ENCODE results near the gene LINGO3.
"Not testable (repeated sequence)": the region's sequence is repeated elsewhere in the genome, so short reads cannot be mapped to it uniquely, and the experiment has no call there.

The LINGO3 gene, protein sequence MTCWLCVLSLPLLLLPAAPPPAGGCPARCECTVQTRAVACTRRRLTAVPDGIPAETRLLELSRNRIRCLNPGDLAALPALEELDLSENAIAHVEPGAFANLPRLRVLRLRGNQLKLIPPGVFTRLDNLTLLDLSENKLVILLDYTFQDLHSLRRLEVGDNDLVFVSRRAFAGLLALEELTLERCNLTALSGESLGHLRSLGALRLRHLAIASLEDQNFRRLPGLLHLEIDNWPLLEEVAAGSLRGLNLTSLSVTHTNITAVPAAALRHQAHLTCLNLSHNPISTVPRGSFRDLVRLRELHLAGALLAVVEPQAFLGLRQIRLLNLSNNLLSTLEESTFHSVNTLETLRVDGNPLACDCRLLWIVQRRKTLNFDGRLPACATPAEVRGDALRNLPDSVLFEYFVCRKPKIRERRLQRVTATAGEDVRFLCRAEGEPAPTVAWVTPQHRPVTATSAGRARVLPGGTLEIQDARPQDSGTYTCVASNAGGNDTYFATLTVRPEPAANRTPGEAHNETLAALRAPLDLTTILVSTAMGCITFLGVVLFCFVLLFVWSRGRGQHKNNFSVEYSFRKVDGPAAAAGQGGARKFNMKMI

DNA sequence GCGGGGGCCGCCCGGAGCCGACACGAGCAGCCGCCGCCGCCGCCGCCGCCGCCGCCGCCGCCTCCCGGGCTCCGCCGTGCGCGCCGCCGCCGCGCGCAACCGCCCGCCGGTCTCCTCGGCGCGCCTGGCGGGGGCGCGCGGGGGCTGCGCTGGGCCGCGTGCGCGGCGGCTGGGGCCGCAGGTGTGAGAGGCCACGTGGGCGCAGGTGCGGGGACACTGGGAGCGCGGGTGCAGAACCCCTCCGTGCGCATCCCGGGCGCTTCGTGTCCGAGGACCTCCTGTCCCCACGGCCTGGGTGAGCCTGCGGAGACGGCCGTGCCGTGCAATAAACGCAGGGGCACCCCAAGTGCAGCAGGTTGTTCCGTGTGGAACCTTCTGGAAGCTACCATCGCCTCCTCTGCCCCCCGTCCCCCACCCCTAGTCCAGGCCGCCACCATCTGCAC, at the start of gene LINGO3:
LINGO3 (minus strand) TSS at position 41 of the 443 bp plus-strand sequence. CDS start 16,378 bp downstream, outside the sequence.
- no peak for DNase-seq

DNA sequence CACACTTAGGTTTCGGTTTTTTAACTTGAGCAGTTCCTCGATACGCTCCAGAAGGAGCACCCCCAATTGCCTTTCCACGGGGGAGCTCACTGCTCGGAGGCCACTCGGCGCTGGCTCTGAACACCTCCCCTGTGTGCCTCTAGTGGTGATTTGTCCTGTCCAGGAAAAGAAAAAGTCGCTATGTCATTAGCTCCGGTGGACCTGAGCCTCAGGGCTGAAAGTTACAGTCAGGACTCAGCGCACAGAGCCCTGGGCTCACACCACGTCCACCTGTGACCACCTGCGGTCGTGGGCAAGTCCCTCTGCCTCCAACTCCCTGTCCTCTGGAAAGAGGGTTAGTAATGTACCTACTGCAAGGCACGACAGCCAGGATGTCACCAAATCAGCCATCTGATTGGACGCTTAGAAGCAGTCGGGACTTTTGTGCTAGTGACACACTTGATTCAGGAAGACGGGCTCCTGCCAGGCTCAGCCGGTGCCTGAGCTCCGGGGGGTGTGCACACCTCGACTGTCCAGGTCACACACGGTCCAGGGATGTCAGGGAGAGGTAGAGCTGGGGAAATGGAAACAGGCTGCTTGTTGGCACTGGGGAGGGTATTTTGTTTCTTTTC, 48.2 kb upstream of the LINGO3 start:
- DNase-seq, result no peak

DNA sequence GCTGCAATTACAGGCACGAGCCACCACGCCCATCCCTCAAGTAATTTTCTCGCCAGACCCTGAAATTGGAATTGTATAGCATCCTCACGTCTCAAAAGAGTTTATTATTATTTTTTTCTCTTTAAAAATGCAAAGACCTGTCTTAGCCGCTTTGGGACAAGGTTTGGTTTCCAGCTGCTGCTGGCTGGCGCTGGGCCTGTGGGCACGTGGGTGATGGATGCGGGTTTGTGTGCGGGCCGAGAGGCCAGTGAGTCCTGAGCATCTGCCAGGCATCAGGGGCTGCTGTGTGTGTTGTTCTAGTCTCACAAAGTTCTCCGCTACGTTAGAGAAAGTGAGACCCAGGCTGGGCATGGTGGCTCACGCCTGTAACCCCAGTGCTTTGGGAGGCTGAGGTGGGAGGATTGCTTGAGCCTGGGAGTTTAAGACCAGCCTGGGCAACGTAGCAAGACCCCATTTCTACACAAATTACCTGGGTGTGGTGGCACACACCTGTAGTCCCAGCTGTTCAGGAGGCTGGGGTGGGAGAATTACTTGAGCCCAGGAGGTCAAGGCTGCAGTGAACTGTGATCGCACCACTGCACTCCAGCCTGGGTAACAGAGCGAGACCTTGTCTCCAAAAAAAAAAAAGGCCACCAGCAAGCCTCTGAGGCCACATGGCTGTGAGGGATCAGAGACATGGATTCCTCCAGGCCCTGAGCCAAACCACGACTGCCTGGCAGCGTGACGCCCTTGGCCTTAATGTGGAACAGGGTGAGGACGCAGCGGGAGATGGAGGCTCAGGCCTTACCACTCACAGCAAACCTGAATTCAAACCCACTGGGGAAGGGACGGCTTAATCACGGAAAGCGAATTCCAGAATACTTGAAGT, 47.4 kb upstream of the LINGO3 start:
- DNase-seq, result no peak

DNA sequence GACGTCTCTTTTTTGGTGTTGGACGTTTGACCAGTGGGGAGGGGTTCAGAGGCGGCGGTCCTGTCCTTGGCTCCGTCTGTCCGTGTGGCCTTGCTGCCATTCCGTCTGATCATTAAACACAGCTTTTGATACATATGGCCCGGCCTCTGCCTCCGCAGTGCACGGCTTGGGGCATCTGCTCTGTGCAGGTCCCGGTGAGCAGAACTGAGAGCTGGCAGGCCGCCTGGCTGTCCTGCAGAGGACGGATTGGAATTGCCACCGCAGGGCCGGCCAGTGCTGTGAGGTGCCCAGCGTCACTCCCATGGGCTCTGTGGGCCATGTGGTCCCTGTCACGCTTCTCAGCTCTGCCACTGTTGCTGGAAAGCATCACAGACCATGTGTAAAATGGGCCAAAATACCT, 46.7 kb upstream of the LINGO3 start:
- no peak for DNase-seq

DNA sequence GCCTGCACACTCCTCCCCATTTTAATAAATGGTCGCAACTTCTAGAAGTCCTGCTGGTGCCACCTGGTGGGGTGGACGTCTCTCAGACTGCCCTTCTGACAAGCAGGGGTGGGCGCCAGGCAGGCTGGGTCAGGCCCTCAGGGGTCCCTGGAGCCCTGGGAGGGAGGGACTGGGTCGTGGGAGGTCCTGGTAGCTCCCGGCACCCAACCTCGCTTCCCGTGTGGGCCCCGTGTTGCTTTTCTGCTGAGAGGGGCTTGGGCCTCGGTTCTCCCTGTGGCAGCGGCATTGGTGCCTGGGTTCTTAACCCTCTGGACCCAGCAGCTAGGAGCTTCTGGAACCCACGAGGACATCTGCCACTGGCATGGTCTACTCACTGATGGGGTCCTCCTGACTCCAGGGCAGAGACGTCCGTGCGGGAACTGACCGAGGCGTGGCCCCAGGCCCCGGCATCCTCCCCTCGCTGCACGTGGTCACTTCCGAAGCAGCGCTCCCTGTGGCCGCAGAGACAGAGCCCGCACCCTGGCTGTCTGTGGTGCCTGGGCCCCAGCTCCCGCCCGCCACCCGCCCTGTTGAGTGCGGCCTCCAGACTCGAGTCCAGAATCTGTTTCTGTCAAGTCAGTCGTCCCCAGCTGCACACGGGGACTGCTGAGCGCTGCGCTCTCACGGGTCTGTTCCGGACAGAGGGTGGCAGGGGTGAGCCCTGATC, 46.1 kb upstream of the LINGO3 start:
- DNase-seq, result no peak

DNA sequence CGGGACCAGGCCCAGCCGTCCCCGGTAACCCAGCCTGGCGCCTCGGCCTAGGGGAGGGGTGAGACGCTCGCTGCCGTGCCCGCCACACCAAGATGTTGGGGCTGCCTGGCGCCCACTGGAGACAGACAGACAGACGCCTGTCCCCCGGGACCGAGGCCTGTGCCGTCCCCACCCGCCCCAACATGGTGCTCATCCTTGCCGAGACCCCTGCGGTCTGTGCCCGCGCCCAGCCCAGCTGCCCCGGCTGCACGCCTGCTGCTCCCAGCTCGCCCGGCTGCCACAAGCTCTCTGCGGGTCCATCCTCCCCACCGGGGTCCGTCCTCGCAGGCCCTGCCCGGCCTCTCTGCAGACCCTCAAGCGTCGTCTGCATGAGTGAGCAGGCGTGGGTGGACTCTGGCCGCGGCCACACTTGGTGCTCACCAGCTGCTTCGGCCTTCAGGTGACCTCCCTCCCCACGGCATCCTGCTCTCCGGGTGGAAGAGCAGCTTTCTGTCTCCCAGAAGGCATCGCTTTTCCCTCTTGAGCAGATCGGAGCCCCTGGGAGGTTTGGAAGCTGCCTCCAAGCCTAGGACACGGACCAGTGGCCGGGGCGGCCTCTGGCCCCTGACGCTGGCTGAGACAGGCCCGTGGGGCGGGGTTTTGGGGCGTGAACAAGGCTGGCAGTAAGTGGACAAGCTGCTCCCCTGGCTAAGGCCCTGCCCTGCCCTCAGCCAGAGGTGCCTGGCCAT, 45.4 kb upstream of the LINGO3 start:
- no peak for DNase-seq

DNA sequence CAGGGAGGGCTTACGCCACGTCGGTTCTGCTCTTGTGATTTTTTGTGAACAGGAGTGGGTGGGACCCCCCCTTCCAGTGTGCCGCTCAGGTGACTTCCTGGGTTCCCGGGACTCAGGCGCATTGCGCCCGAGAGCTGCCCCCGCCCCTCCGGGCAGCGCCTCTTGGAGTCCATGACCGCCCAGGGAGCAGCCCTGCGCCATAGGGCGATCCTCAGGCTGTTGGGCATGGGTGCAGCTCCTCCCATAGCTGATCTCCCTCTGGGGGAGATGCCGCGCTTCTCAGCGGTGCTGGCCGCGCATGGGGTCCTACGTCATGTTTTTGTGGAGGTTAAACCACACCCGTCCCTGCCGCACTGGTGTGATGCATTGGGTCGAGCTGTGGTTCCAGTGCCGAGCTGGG, 44.2 kb upstream of the LINGO3 start:
- no peak for DNase-seq

DNA sequence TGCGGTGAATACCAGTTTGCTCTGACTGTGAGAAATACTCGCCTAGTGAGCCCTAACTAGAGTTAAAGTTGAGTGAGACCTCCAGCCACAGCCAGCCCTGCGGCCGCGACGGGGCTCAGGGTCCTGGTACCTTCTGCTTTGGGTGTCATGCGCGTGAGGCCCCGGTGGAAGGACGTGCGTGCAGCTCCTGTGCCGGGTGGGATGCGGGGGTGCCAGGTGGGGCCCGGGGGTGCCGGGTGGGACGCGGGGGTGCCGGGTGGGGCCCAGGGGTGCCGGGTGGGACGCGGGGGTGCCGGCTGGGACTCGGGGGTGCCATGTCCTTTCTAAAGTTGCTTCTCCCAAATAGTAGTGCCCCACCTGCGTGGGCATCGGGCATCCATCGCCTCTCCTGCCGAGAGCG, 43.6 kb upstream of the LINGO3 start:
- DNase-seq, result no peak

DNA sequence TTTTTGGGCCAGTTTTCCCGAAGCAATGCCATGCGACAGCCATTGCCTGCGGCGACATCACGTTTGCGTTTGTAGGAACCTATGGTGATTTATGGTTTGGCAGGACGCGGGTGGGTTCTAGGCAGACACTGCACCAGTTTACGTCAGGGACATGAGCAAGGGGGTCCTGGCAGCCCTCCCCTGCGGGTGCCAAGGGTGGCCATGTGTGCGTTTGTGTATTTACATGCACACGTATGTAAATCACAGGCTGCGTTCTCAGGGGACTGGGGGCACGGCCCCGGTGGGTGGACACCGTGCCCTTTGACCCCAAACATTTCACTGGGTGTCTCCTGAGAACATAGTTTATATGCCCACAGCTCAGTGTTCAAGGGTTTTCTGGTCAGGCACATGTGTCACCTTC, 42.7 kb upstream of the LINGO3 start:
- DNase-seq, result no peak

DNA sequence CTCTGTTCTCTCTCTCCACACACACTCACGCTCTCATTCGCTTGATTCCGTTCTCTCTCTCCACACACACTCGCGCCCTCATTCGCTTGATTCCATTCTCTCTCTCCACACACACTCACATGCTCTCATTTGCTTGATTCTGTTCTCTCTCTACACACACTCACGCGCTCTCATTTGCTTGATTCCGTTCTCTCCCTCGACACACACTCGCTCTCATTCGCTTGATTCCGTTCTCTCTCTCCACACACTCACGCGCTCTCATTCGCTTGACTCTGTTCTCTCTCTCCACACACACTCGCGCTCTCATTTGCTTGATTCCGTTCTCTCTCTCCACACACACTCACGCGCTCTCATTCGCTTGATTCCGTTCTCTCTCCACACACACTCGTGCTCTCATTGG, 41.9 kb upstream of the LINGO3 start:
- DNase-seq, result not testable (repeated sequence)

DNA sequence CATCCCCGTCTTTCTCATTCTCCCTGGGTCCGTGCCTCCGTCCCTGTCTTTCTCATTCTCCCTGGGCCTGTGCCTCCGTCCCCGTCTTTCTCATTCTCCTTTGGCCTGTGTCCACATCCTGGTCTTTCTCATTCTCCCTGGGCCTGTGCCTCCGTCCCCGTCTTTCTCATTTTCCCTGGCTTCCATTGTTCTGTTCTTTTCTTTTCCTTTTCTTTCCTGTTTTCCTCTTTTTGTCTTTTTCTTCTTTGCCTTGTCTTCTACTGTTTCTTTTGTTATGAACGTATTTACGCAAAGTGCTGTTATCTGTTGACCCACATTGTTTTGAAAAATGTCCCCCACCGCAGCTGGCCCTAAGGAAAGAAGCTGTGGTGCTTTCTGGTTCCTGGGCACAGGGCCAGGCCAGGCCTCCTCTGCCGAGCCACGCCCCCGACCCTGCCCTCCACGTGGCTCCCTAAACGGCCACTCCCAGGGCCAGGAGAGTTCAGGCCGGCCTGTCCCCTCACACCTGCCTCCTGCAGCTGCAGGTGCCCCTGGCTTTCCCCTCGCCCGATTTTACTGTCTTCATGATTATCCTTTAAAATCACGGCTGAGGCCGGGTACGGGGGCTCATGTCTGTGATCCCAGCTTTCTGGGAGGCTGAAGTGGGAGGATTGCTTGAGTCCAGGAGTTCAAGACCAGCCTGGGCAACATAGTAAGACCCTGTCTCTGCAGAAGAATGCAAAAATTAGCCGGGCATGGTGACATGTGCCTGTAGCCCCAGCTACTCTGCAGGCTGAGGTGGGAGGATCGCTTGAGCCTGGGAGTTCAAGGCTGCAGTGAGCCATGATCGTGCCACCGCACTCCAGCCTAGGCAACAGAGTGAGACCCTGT, 38.1 kb upstream of the LINGO3 start:
- DNase-seq, result no peak

DNA sequence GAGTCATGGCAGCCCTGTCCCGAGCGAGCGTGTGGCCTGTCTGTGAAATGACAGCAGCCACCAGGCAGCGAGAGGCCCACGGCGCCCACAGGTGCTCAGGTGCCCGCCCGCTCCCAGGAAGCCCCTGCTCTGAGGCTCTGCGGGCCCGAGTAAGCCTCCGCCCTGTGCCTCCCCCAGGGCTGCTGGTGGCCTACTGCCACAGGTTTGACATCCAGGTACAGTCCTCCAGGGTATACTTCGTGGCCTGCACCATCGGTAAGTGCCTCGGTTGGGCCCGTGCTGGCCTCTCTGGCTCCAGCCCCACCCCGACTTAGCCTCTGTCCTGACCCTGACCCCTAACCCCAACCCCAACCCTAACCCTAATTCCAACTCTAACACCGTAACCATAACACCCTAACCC, 37.1 kb upstream of the LINGO3 start:
- no peak for DNase-seq

DNA sequence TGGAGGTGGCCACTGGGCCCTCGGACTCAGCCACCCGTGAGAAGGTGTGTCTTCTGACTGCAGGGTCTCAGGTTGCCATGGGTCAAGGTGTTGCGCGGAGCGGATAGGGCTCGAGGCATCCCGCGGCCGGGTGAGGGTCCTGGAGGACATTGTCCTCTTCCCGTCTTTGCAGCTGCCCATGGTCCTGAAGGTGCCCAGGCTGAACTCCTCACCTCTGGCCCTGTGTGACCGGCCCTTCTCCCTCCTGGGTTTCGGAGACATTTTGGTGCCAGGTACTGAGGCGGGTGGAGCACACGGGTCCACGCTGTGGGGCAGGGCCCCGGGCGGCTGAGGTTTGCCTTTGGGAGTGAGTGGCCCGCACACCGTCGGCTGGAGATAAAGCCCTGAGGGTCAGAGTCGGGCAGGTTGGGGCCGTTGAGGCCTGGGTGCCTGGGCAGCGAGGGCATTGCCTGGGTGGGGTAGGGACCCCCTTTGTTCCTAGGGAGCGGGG, 36.5 kb upstream of the LINGO3 start:
- DNase-seq, result no peak

DNA sequence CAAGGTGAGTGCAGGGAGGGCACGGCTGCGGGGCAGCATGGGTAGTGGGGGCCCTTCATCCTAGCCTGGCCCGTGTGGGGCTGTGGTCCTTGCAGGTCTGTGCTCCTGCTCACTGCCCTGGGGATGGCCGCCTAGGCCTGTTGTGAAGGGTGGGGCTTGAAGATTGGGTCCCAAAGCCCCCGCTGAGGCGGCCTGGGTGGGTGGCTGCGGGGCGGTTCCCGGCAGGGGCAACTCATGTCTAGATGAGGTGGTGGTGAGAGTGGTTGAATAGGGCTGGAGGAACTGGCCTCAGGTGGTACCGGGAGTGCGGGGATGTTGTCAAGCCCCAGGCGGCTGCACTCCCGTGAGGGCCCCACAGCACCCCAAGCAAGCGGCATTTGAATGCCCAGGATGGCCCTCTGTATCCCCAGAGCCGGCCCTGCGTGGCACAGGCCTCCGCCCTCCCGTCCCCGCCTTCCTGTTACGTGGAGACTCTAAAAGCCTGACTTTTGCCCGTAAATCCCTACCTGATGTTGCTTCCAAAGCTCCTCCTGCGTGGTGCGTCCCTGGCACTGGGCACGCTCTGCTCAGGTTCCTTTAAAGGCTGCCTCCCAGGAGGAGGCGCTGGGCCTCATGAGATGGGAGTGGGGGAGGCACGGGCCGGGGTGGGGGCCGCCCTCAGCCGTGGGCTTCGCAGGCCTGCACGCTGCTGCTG, 35.5 kb upstream of the LINGO3 start:
- no peak for DNase-seq

DNA sequence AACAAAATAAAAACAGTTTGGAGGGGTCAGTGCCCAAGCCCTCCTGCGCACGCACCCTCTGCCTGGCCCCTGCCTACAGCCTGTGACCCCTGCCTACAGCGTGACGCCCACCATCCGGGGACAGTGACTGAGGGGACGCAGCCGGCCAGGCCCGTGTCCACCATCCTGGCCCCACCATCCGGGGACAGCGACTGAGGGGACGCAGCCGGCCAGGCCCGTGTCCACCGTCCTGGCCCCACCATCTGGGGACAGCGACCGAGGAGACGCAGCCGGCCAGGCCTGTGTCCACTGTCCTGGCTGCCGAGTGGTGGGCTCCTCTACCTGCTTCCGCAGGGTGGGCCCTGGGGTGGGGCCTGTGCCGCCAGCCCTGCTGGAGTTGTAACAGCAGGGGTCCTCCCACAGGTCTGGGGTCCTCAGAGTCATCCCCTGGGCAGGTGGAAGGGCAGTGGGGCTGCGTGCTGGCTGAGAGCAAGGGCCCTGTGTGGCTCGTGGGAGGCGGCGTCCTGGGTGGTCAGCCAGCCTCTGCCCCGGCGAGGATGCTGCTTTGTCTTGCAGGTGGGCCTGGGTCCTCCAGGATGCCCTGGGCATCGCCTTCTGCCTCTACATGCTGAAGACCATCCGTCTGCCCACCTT, 34.8 kb upstream of the LINGO3 start:
- no peak for DNase-seq

DNA sequence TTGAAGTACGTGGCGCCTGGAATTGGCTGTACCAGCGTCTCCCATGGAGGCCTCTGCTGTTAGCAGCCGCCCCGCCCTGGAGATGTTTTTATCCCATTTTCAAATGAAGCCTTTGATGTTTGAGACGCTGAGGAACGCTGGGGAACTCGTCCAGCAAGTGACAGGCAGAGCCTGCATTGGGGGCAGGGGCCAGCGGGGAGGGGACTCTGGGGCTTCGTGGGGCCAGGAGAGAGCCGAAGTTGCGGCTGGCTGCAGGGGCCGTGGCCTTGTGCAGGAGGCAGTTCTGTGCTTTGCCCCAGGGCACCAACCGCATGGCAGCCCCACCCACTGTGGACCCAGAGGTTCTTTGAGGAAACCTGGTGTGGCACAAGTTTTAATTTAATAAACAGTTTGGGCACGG, 34.0 kb upstream of the LINGO3 start:
- no peak for DNase-seq

DNA sequence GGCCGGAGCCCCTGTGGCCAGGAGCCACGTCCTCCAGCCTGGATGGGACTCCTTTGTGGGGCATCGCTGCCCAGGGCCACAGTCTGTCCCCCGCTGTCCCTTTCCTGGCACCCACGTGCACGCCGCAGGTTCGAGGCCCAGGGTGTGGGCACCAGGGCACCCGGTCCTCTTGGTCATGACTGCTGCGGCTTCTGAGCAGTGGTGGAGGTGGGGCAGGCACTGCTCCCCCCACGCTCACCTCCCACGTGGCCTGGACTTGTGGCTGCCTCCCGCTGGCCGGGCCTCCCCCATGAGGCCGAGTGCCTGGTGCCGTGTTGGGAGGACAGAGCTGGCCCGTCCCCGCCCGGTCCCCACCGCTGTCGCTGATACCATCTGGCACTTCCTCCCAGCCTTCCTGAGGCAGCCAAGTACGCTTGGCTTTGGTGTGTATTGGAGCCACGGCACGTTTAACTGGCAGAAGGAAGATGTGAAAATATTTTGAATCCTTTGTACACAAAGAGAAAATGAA, 33.3 kb upstream of the LINGO3 start:
- DNase-seq, result no peak

DNA sequence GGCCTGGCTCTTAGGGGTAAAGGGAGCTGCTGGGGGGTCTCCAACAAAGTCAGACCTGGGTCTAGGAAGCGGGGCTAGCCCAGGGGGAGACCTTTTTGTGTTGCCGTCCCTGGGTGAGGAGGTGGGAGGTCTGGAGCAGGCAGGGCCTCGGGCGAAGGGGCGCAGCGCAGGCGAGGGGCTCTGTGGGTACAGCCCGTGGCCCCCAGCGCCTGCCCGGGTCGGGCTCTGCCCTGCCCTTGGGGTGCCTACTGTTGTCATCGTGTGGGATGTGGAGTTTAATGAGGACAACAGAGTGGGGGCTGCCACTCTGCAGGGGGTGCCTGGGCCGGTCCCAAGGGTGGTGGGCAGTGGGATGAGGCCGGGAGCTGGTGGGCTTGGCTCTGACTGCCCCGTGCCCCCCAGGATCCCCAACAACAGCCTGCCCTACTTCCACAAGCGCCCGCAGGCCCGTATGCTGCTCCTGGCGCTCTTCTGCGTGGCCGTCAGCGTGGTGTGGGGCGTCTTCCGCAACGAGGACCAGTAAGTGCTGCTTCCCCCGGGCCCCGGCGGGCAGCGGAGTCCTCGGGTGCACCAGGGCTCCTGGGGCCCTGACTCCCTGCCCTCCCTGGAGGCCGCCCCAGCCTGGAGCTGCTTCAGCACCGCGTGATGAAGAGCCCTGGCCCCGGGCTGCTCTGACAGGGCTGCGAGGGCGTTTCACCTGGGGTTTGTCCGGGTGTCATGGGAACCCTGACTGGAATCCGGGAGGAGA, 32.7 kb upstream of the LINGO3 start:
- DNase-seq, result no peak

Data from activated CD4-positive, alpha-beta T cell treated with anti-CD3 and anti-CD28 coated beads, Interleukin-2, amount 50 U/mL, for 48 hours (primary cell).